MM.1S (cell line): ENCODE measurements around the gene ASMTL.

Experiments used
- DNase-seq: peaks from one replicate; pipeline ENCODE4 v3.0.0-alpha.2; 2015
- H2AFZ ChIP-seq: fragments of 300-600 bp; sonication (generic); 2 replicates; pipeline ENCODE4 v1.6.0; 2016; ENCODE audit warnings: antibody characterized with exemption, low read length
- H3F3A ChIP-seq: fragments of 300-600 bp; sonication (generic); 2 replicates; pipeline ENCODE4 v1.6.1; 2016; ENCODE audit warnings: mild to moderate bottlenecking, antibody characterized with exemption, low read length, moderate library complexity, mixed read lengths; ENCODE audit not compliant: insufficient read depth
- H3K27ac ChIP-seq: fragments of 300-600 bp; sonication (generic); 2 replicates; pipeline ENCODE4 v1.5.1; 2016; ENCODE audit warnings: mild to moderate bottlenecking, low read length
- H3K27me3 ChIP-seq: fragments of 300-600 bp; sonication (generic); replicated peaks from 2 replicates; pipeline ENCODE4 v1.6.0; 2016; ENCODE audit warnings: low read length; ENCODE audit not compliant: insufficient read depth
- H3K36me3 ChIP-seq: fragments of 300-600 bp; sonication (generic); replicated peaks from 2 replicates; pipeline ENCODE4 v1.6.1; 2016; ENCODE audit warnings: mild to moderate bottlenecking, low read length, mixed read lengths; ENCODE audit not compliant: insufficient read depth
- H3K4me1 ChIP-seq: fragments of 300-600 bp; sonication (generic); 2 replicates; pipeline ENCODE4 v1.6.1; 2016; ENCODE audit warnings: low read length, mixed read lengths
- H3K4me2 ChIP-seq: fragments of 300-600 bp; sonication (generic); 2 replicates; pipeline ENCODE4 v1.6.0; 2016; ENCODE audit warnings: low read depth, low read length
- H3K4me3 ChIP-seq: fragments of 300-600 bp; sonication (generic); 2 replicates; pipeline ENCODE4 v1.5.1; 2016; ENCODE audit warnings: low read length, mixed read lengths
- H3K79me2 ChIP-seq: fragments of 300-600 bp; sonication (generic); 2 replicates; pipeline ENCODE4 v1.6.1; 2016; ENCODE audit warnings: mixed run types, low read length, mixed read lengths
- H3K9ac ChIP-seq: fragments of 300-600 bp; sonication (generic); 2 replicates; pipeline ENCODE4 v1.6.1; 2016; ENCODE audit warnings: low read length, mixed read lengths
- H3K9me2 ChIP-seq: fragments of 300-600 bp; sonication (generic); replicated peaks from 2 replicates; pipeline ENCODE4 v1.6.1; 2016; ENCODE audit warnings: mild to moderate bottlenecking, low read length, mixed read lengths; ENCODE audit not compliant: insufficient read depth
- H3K9me3 ChIP-seq: fragments of 300-600 bp; sonication (generic); replicated peaks from 2 replicates; pipeline ENCODE4 v1.6.1; 2016; ENCODE audit warnings: mild to moderate bottlenecking, low read length, mixed read lengths; ENCODE audit not compliant: insufficient read depth
- H4K20me1 ChIP-seq: fragments of 300-600 bp; sonication (generic); 2 replicates; pipeline ENCODE4 v1.6.1; 2016; ENCODE audit warnings: mild to moderate bottlenecking, low read length, moderate library complexity, mixed read lengths; ENCODE audit not compliant: insufficient read depth
- CTCF ChIP-seq: fragments of 300-600 bp; sonication (generic); IDR thresholded peaks from 2 replicates; pipeline ENCODE4 v1.5.1; 2016; ENCODE audit warnings: antibody characterized with exemption, low read length, mixed read lengths
- EZH2 ChIP-seq: fragments of 300-600 bp; sonication (generic); optimal IDR thresholded peaks from 2 replicates; pipeline ENCODE3; 2017; ENCODE audit warnings: low read depth, mild to moderate bottlenecking, antibody characterized with exemption, low read length, mixed read lengths
- EZH2phosphoT487 ChIP-seq: fragments of 300-600 bp; sonication (generic); IDR thresholded peaks from 2 replicates; pipeline ENCODE4 v1.6.1; 2018; ENCODE audit warnings: antibody characterized with exemption, low read length

Gene ASMTL

GRCh38 chrX:1388651-1389050, 64.1 kb downstream of the ASMTL start:
- H3K79me2 ChIP-seq = peaks cover 54% of the 10 kb centered on the region
- no peaks in the 10 kb centered on the region for H3K27me3 ChIP-seq
- H3F3A ChIP-seq = peaks cover 20% of the 10 kb centered on the region
- H3K36me3 ChIP-seq = peaks cover 10% of the 10 kb centered on the region
- peaks cover 35% of the 10 kb centered on the region; the same call in 1 of the 2 replicates for H4K20me1 ChIP-seq
- no peak for TF ChIP-seq EZH2phosphoT487
- no peak for TF ChIP-seq CTCF
- TF ChIP-seq EZH2 = no peak
- H3K4me3 ChIP-seq = no peak overlapping the region
- no peaks in the 10 kb centered on the region for H3K9me3 ChIP-seq
- H3K9ac ChIP-seq = no peak overlapping the region
- H3K27ac ChIP-seq = no peak overlapping the region
- H2AFZ ChIP-seq = no peak overlapping the region
- no peaks in the 10 kb centered on the region for H3K9me2 ChIP-seq
- H3K4me2 ChIP-seq = no peak overlapping the region
- no peaks in the 10 kb centered on the region for H3K4me1 ChIP-seq
- no peak for DNase-seq

GRCh38 chrX:1387141-1387776, 65.5 kb downstream of the ASMTL start:
- Histone ChIP-seq H3K9me3 (no peaks in the 10 kb centered on the region), H4K20me1 (peaks cover 35% of the 10 kb centered on the region; the same call in 1 of the 2 replicates), H3K9me2 (no peaks in the 10 kb centered on the region), H3F3A (peaks cover 23% of the 10 kb centered on the region), H3K36me3 (peaks cover 10% of the 10 kb centered on the region), H3K27me3 (no peaks in the 10 kb centered on the region), H3K27ac (no peak overlapping the region), H3K4me2 (no peak overlapping the region), H3K9ac (no peak overlapping the region), H3K4me1 (no peaks in the 10 kb centered on the region), H3K79me2 (peaks cover 47% of the 10 kb centered on the region), H2AFZ (no peak overlapping the region), H3K4me3 (no peak overlapping the region)
- DNase-seq = no peak
- TF ChIP-seq EZH2 = no peak
- no peak for TF ChIP-seq EZH2phosphoT487
- no peak for TF ChIP-seq CTCF

DNA sequence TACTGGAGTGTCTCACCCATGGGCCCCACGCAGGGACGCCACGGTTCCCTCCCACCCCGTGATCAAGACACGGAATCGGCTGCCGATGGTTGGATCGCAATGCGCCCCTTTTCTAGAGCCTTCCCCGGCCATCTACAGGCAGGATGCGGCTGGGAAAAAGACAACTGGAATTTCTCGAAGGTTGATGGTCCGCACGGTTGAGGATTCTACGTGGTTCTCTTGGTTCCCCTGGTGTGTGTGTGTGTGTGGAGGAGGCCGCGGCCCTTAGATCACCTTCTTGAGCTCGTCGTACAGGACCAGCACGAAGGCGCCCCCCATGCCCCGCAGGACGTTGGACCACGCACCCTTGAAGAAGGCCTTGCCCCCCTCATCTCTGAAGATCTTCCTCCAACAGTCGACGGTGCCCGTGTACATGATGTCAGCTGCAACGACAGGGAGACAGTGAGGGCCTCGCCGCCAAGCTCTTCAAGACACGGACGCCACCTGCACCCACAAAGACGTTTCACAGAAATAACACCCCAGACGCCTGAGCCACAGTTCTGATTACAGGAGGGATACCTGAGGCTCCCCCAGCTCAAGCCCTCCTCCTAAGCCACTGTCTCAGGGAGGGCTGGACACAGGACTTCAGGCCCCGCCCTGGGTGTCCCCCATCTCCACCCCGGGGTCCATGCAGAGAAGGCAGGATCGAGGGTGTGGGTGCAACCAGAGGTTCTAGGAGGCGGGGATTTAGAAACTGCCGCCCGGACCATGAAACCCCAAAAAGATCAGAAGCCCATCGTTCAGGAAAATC, 66.2 kb downstream of the ASMTL start:
- no peak overlapping the region for H3K9ac ChIP-seq
- H3K9me2 ChIP-seq = no peaks in the 10 kb centered on the region
- H3K79me2 ChIP-seq = peaks cover 44% of the 10 kb centered on the region
- no peaks in the 10 kb centered on the region for H3K27me3 ChIP-seq
- no peaks in the 10 kb centered on the region for H3K4me1 ChIP-seq
- peaks cover 23% of the 10 kb centered on the region for H3F3A ChIP-seq
- no peaks in the 10 kb centered on the region for H3K9me3 ChIP-seq
- H3K4me3 ChIP-seq = no peak overlapping the region
- peaks cover 10% of the 10 kb centered on the region for H3K36me3 ChIP-seq
- peaks cover 35% of the 10 kb centered on the region; the same call in 1 of the 2 replicates for H4K20me1 ChIP-seq
- DNase-seq = no peak
- TF ChIP-seq EZH2 (no peak), CTCF (no peak), EZH2phosphoT487 (no peak)
- no peak overlapping the region for H2AFZ ChIP-seq
- no peak overlapping the region for H3K4me2 ChIP-seq
- H3K27ac ChIP-seq = no peak overlapping the region
